Measurements from ENCODE around the gene OSGEP.
"Not testable (repeated sequence)": the region's sequence is repeated elsewhere in the genome, so short reads cannot be mapped to it uniquely, and the experiment has no call there.

Gene OSGEP

DNA sequence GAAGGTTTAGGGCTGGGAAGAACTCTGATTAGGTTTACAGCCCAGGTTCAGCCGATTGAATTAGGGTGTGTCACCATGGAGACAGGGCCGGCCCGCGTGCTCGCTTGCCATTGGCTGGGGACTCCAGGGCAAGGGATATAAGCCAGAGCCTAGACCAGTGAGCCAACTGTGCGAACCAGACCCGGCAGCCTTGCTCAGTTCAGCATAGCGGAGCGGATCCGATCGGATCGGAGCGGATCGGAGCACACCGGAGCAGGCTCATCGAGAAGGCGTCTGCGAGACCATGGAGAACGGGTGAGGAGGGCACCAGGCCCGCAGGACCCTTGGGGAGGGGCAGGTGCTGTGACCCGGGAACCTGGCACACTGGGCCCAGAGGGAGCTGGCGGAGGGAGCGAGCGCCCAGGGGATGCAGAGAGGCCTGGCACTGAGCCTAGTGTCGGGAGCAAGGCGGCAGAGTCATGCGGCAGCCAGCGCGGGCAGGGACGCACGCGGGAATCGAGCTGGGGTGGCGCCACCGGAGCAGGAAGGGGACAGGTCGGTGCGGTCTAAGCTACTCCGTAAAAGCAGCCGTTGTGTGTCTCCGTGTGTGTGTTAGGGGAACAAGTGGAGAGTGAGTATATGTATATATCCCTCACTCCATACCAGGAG is 14.8 kb upstream of the OSGEP start, which contains the start of gene PNP:
TSS of gene PNP (plus strand) at position 165 of the 648 bp plus-strand sequence. CDS start at position 284, 119 bp downstream.
- peak; percentile 48 to 83 for DNase-seq

DNA sequence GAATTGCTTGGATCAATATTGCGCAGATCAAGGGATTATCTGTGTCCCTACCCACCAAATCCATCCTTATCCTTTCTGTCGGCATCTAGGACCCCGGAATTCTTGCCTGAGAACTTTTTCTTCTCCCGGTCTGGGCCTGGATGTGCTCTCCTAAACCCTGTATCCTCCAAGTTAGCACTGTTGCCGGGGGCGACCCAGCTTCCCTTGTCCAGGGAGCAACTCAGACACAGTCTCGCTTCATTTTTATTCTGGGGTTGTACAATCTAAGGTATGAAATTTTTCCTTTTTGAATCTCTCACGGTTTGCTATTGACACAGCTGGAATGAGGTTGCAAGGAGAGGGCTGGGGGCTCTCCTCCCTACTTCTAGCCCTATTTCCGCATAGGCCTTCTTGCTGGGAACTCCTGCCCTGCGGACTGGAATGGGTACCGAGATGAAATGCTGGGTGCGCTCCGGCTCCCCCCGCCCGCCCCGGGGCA is 14.2 kb upstream of the OSGEP start:
- no peak for DNase-seq

GRCh38 chr14:20461225-20462141 is 6.9 kb upstream of the OSGEP start, which contains the start of gene PIP4P1:
Gene PIP4P1, minus strand, starts transcription at chr14:20461434. Its CDS starts 109 bp downstream, at chr14:20461325.
- peak; percentile 97 to 98 for DNase-seq

- DNase-seq = no peak
These were observed 6.0 kb upstream of the OSGEP start for GRCh38 chr14:20460458-20461224.

- no peak for DNase-seq
These were observed 3.6 kb upstream of the OSGEP start for GRCh38 chr14:20458031-20458789.

- DNase-seq = no peak
These were observed 2.4 kb upstream of the OSGEP start for GRCh38 chr14:20456971-20457370.

DNA sequence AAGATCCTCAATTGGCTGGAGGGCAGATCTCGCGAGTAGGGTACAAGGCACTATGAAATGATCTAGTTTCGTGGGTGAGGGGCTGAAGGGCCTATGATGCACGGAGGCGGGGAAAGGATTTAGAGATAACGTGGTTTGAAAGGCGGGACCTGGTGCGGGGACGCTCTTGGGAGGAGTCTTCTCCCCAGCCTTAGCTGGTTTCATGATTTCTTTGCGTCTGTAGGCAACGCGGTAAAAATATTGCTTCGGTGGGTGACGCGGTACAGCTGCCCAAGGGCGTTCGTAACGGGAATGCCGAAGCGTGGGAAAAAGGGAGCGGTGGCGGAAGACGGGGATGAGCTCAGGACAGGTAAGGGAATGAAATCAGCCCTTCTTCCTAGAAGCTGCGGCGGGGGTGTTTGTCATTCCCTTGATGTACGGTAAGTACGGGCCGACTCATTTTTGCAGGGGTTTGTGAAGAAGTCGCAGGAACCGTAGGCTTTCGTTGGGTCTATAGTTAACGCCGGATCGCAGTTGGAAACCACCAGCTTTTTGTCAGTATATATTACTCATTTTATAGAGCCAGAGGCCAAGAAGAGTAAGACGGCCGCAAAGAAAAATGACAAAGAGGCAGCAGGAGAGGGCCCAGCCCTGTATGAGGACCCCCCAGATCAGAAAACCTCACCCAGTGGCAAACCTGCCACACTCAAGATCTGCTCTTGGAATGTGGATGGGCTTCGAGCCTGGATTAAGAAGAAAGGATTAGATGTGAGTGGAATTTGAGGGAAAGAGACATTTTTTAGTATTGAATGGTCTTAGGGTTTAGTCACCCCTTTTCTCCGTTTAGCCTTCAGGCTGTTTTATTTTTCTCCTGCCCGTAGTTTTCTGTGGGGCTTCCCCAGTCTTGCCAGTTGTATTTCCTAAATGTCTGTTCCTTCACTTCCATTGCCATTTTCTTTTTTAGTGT is 1.0 kb upstream of the OSGEP start:
- DNase-seq = no peak

DNA sequence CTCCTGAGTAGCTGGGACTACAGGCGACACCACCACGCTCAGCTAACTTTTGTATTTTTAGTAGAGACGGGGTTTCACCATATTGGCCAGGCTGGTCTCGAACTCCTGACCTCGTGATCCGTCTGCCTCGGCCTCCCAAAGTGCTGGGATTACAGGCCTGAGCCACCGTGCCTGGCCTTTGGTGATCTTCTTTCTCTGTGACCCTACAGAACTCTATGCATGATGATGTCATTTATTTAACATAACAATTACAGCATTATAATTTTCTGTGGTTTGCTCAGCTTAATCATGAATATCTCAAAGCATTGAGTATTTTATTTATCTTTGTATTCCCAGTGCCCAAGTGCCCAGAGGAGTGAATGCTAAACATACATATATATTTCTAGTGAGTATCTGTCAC is 1.8 kb downstream of the OSGEP start:
- DNase-seq = not testable (repeated sequence)

GRCh38 chr14:20446889-20447288 is 7.7 kb downstream of the OSGEP start:
- DNase-seq = no peak

DNA sequence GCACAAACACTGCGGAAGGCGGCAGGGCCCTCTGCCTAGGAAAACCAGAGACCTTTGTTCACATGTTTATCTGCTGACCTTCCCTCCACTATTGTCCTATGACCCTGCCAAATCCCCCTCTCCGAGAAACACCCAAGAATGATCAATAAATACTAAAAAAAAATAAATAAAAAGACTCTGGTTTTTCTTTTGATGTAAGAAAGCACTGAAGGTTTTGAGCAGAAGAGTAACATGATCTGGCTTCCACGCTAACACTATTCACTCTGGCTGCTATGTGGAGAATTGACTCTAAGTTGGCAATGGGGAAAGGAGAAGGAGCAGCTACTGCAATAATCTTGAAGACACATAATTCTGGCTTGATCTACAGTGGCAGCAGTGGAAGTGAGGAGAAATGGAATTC is 11.0 kb downstream of the OSGEP start:
- DNase-seq = not testable (repeated sequence)

DNA sequence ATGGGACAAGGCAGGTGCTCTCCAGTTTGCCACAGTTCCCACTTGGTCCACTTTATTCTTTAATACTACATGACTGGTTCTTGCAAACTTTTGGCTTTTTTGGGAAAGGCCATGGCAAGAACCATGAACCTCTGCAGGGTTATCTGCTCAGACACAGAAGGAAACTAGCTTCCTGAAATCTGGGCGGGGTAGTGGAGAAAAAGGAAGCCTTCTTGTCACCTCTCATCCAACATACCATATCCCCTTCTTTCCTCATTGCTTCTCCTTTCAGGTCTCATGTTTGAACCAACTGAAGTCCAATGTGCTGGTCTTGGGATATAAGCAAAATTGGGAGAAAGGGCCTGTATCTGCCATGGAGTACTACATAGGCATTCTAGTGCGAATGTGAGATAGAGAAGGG is 13.2 kb downstream of the OSGEP start:
- no peak for DNase-seq

DNA sequence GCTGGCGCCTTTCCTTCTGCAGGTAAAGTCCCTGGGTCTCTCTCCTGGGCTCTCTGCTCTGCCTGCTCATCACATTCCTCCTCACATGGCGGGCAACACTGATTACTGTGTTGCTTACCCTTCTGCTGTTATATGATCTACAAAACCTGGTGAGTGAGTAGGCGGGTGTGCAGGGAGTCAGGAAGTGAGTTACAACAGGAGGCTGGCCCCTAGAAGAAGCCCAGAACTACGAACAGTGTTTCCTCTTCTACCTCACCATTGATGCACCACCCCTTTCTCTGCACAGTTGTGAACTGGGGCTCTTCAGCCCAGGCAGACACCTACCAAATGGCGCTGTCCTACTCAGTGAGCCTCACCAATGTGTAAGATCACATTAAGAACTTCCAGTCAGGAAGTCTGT is 13.7 kb downstream of the OSGEP start:
- DNase-seq = no peak

DNA sequence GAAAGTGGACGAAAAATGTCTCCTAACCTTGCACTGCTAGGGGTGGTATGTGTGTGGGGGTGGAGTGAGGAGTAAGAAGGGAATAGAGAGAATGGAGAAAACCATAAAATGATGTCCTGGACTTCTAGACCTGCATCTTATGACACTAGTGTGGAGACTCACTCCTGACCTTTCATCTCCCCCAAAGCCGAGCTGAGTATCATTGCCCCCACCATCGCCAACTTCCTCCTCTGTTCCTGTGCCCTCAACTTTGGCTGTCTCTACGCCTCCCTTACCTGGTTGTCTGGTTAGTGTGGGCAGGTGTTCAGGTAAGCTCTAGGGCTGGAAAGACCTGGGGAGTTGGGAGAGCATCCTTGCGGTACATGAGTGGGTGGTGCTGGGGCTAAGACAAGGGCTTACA is 14.1 kb downstream of the OSGEP start:
- DNase-seq = no peak

- no peak for DNase-seq
These were observed 15.9 kb downstream of the OSGEP start for GRCh38 chr14:20438664-20439063.

- DNase-seq = no peak
These were observed 18.3 kb downstream of the OSGEP start for GRCh38 chr14:20436363-20436755.

DNA sequence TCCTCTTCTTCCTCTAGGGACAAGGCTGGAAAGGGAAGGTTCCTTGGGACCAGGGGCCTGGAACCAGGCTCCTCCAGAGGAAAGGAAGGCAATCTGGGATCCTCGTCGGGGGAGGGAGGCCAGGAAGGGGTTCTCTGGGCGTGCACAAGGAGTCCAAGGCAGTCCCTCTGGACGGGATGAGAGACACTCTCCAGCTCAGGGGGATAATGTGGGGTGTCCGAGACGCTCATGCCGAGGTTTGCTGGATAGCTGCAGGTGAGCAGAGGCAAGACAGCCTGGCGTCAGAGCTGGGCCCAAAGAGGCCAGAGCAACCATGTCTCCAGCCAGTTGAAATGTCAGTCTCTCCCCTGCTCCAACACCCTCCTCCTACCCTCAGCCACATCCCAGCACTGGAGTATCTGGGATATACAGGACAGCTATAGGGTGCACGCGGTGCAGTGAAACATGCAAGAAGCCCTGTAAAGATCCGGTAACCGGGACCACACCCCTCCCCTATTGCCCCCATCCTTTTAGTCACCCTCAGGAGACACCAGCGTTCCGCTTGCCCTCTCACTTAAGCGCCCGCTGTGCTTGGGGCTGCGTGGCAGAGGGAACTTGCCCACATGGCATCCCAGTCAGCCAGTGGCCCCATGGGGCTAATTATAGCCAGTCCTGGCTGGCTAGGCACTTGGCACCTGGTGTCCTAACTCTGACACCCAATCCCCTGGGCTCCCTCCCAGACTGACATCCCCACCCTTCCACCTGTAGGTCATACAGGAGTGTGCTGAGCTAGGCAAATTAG is 18.8 kb downstream of the OSGEP start, which contains the start of gene KLHL33:
TSS of gene KLHL33 (minus strand) at position 585 of the 781 bp plus-strand sequence. CDS start at position 230, 355 bp downstream.
- DNase-seq = no peak

DNA sequence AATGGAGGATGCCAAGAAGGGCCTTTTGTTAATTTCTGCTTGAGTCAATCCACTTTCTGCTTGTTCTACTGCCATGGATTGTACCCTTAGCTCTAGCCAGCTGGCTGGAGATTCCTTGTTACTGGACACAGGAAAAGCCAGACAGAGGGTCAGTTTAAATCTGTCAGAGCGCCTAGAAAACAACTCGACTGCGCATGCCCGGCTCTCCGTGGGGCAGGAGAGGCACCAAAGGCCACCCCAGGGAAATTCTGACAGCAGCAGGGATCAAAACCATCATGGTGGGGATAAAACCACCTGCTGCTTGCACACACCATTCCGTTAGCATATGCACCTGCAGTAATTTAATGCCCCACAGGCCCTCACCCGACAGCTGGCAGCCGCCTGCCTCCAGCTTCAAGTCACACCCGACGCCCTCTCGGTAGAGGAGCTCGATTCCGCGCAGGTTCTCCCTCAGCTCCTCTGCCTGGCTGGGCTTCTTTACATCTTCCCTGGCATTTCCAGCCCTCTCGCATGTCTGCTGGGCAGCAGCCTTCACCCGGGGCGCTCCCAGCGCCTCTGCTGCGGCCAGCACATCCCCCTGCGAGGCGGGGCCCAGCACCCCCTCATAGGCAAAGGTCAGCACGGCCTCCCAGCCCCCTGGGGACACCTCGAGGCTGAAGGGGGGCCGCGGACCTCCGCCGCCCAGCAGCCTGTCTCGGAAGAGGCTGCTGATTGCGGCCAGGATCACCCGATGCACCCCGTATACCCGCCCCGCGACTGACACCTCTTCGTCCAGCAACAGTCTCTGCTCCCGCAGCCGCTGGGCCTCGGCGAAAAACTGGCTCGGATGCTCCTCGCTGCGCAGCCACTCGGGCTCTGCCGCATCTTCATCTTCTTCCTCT is 19.7 kb downstream of the OSGEP start:
- DNase-seq = peak; percentile 90 to 95

GRCh38 chr14:20429801-20430669 is 24.6 kb downstream of the OSGEP start:
- peak; percentile 94 to 98 for DNase-seq
